H1 (cell line): ENCODE data around the gene ADA. TPM values are rescaled to one million over a fixed set of nuclear protein-coding genes. Genes with fewer than 3 reads are reported as not detected.

Experiments used
- CTCF ChIA-PET: fragments of 300-600 bp; sonication (Branson Sonifier 250); formaldehyde crosslinking; loops from one replicate; lab custom pipeline; 2021; ENCODE audit not compliant: partially characterized antibody; lab: Charles Lee
- POLR2A ChIA-PET: fragments of 300-600 bp; sonication (Branson Sonifier 250); formaldehyde crosslinking; loops from one replicate; lab custom pipeline; 2021; ENCODE audit warnings: inconsistent platforms; ENCODE audit not compliant: partially characterized antibody; lab: Charles Lee
- DNase-seq, 2 experiments: peaks; one replicate each; pipeline versions ENCODE4 v3.0.0 to v3.0.0-alpha.2; 2010 to 2022; ENCODE audit warnings: low spot score in 2 of 2, low read depth in 1 of 2, mixed read lengths in 1 of 2
- FAIRE-seq: peaks from 2 replicates; lab custom pipeline; 2011; peaks lifted over from hg19 to GRCh38; lab: Jason Lieb, UNC
- H2AFZ ChIP-seq: 2 replicates; pipeline ENCODE4 v1.8.1; 2012; ENCODE audit warnings: low read length, inconsistent platforms
- H2AK5ac ChIP-seq: 2 replicates; pipeline ENCODE4 v1.6.1; 2013; ENCODE audit warnings: low read depth, low read length
- H2BK120ac ChIP-seq: replicated peaks from 2 replicates; pipeline ENCODE3; 2013; ENCODE audit warnings: low read depth, low read length, inconsistent platforms
- H2BK12ac ChIP-seq: 2 replicates; pipeline ENCODE4 v1.6.1; 2013; ENCODE audit warnings: low read depth, low read length
- H2BK15ac ChIP-seq: 2 replicates; pipeline ENCODE4 v1.6.1; 2013; ENCODE audit warnings: low read length
- H2BK20ac ChIP-seq: 2 replicates; pipeline ENCODE4 v1.6.1; 2013; ENCODE audit warnings: low read length
- H2BK5ac ChIP-seq: 2 replicates; pipeline ENCODE4 v1.6.1; 2013; ENCODE audit warnings: low read depth, low read length
- H3K14ac ChIP-seq: 2 replicates; pipeline ENCODE4 v1.6.1; 2013; ENCODE audit warnings: inconsistent platforms; ENCODE audit not compliant: insufficient read length
- H3K18ac ChIP-seq: 2 replicates; pipeline ENCODE4 v1.6.1; 2013; ENCODE audit warnings: low read length; ENCODE audit errors: extremely low read depth
- H3K23ac ChIP-seq: 2 replicates; pipeline ENCODE4 v1.6.1; 2013; ENCODE audit warnings: inconsistent platforms; ENCODE audit not compliant: insufficient read length
- H3K23me2 ChIP-seq: 2 replicates; pipeline ENCODE4 v1.6.1; 2013; ENCODE audit warnings: low read depth, low read length
- H3K27ac ChIP-seq: 2 replicates; pipeline ENCODE4 v1.6.1; 2011; ENCODE audit warnings: low read depth, low read length, inconsistent platforms
- H3K27me3 ChIP-seq, 4 experiments: replicated peaks in 1 of 4; 1 replicate in 1 of 4; 2 replicates in 3 of 4; pipeline versions ENCODE4 v1.6.1 to v1.8.1; 2011 to 2013; ENCODE audit warnings: low read length in 3 of 4, mild to moderate bottlenecking in 3 of 4, inconsistent platforms in 2 of 4, mixed read lengths in 2 of 4, moderate library complexity in 1 of 4; ENCODE audit not compliant: control insufficient read depth in 3 of 4, insufficient read depth in 3 of 4; ENCODE audit errors: extremely low read depth in 1 of 4
- H3K36me3 ChIP-seq, 4 experiments: 2 replicates each; pipeline versions ENCODE4 v1.6.1 to v1.8.1; 2011 to 2013; ENCODE audit warnings: mild to moderate bottlenecking in 4 of 4, low read length in 3 of 4, moderate library complexity in 2 of 4, control low read depth in 1 of 4, inconsistent platforms in 1 of 4; ENCODE audit not compliant: insufficient read depth in 4 of 4, control insufficient read depth in 2 of 4
- H3K4ac ChIP-seq: replicated peaks from 2 replicates; pipeline ENCODE3; 2013; ENCODE audit warnings: low read length, low read depth, mixed read lengths, inconsistent platforms; ENCODE audit not compliant: insufficient read length
- H3K4me1 ChIP-seq, 4 experiments: replicated peaks in 1 of 4; 1 replicate in 1 of 4; 2 replicates in 3 of 4; pipeline versions ENCODE4 v1.6.1 to v1.8.1; 2011 to 2013; ENCODE audit warnings: low read length in 3 of 4, inconsistent platforms in 2 of 4, mixed read lengths in 1 of 4; ENCODE audit not compliant: insufficient read depth in 4 of 4, control insufficient read depth in 3 of 4
- H3K4me2 ChIP-seq, 2 experiments: 2 replicates each; pipeline versions ENCODE4 v1.6.1 to v1.8.1; 2011 to 2013; ENCODE audit warnings: low read depth in 2 of 2, low read length in 2 of 2, control low read depth in 1 of 2, inconsistent platforms in 1 of 2, mild to moderate bottlenecking in 1 of 2; ENCODE audit not compliant: insufficient read depth in 1 of 2
- H3K4me3 ChIP-seq, 4 experiments: fragments of 200-600, 300-600 bp in 1 of 4; sonication (generic), shearing (Covaris generic), sonication (Bioruptor Twin) in 1 of 4; 2 replicates each; pipeline versions ENCODE4 v1.5.1 to v1.8.1; 2011 to 2016; ENCODE audit warnings: low read length in 4 of 4, low read depth in 3 of 4, control low read depth in 2 of 4, inconsistent platforms in 2 of 4, mild to moderate bottlenecking in 2 of 4, mixed read lengths in 1 of 4, moderate library complexity in 1 of 4; ENCODE audit not compliant: insufficient read depth in 2 of 4; ENCODE audit errors: extremely low read depth in 1 of 4
- H3K56ac ChIP-seq: replicated peaks from 2 replicates; pipeline ENCODE3; 2013; ENCODE audit warnings: low read depth, mild to moderate bottlenecking, mixed read lengths, low read length, inconsistent platforms; ENCODE audit not compliant: insufficient read length
- H3K79me1 ChIP-seq: 2 replicates; pipeline ENCODE4 v1.6.1; 2013; ENCODE audit warnings: low read depth, low read length, control low read depth
- H3K79me2 ChIP-seq, 2 experiments: 2 replicates each; pipeline versions ENCODE4 v1.6.1 to v1.8.1; 2012 to 2013; ENCODE audit warnings: low read length in 2 of 2, mild to moderate bottlenecking in 2 of 2, inconsistent platforms in 1 of 2; ENCODE audit not compliant: insufficient read depth in 2 of 2, control insufficient read depth in 1 of 2
- H3K9ac ChIP-seq, 4 experiments: replicated peaks in 1 of 4; 1 replicate in 1 of 4; 2 replicates in 3 of 4; pipeline versions ENCODE4 v1.6.1 to v1.8.1; 2011 to 2013; ENCODE audit warnings: low read depth in 3 of 4, low read length in 3 of 4, control low read depth in 2 of 4, mild to moderate bottlenecking in 2 of 4, moderate library complexity in 2 of 4, inconsistent platforms in 1 of 4; ENCODE audit errors: extremely low read depth in 1 of 4
- H3K9me3 ChIP-seq, 2 experiments: 2 replicates each; pipeline versions ENCODE4 v1.6.1 to v1.8.1; 2012 to 2013; ENCODE audit warnings: mild to moderate bottlenecking in 2 of 2, moderate library complexity in 2 of 2, control low read depth in 1 of 2, inconsistent platforms in 1 of 2, low read depth in 1 of 2, low read length in 1 of 2, mixed read lengths in 1 of 2; ENCODE audit not compliant: insufficient read depth in 2 of 2
- H4K20me1 ChIP-seq, 2 experiments: replicated peaks in 1 of 2; 2 replicates each; pipeline versions ENCODE3 to v1.8.1; 2011 to 2013; ENCODE audit warnings: inconsistent platforms in 2 of 2, low read length in 2 of 2, mild to moderate bottlenecking in 1 of 2; ENCODE audit not compliant: insufficient read depth in 2 of 2, control insufficient read depth in 1 of 2
- H4K5ac ChIP-seq: 2 replicates; pipeline ENCODE4 v1.6.1; 2013; ENCODE audit warnings: low read length, low read depth, mixed read lengths, inconsistent platforms; ENCODE audit not compliant: insufficient read length
- H4K8ac ChIP-seq: 2 replicates; pipeline ENCODE4 v1.8.0; 2013; ENCODE audit warnings: mild to moderate bottlenecking, moderate library complexity, low read length, inconsistent platforms; ENCODE audit not compliant: insufficient read depth; ENCODE audit errors: extremely low read depth
- H4K91ac ChIP-seq: replicated peaks from 2 replicates; pipeline ENCODE3; 2013; ENCODE audit warnings: low read length, mixed read lengths, inconsistent platforms; ENCODE audit not compliant: insufficient read length
- WGBS, 2 experiments: shearing (Covaris generic) in 1 of 2; methylation state at CpG; one replicate each; pipeline versions ENCODE4 v1.1.6 to v1.1.7; 2013 to 2015; ENCODE audit warnings: low lambda C conversion rate in 2 of 2, mixed read lengths in 2 of 2, inconsistent platforms in 1 of 2, low coverage in 1 of 2, missing lambda C conversion rate in 1 of 2; ENCODE audit not compliant: insufficient replicate concordance in 2 of 2, insufficient coverage in 1 of 2, insufficient read length in 1 of 2; ENCODE audit errors: extremely low coverage in 1 of 2, missing lambda C conversion rate in 1 of 2; 5-methylcytosine and 5-hydroxymethylcytosine counted together
- polyA plus RNA-seq, 7 experiments: library from polyadenylated mRNA; depleted of rRNA in 3 of 7; stranded (reverse) in 5 of 7; unstranded in 2 of 7; fragments of >200 nt in 5 of 7; fragments of 200-250 nt in 2 of 7; gene quantifications; 1 replicate in 5 of 7; 2 replicates in 1 of 7; 4 replicates in 1 of 7; pipeline versions ENCODE4 v1.2.1 to v1.2.3, GENCODE V29; 2011 to 2013; ENCODE audit warnings: missing spikeins in 2 of 7, mixed read lengths in 2 of 7
- total RNA-seq: library from RNA; stranded (reverse); fragmentation: NEBNext Ultra II Directional; extraction: Animal tissue kit (Norgen Biotek cat#: 25700); gene quantifications from 2 replicates; pipeline ENCODE4 v1.2.1, GENCODE V29; 2021

ADA gene
- total and polyA plus RNA-seq, 2 of the 8 experiments (the other 6 are each of a cell fraction or from before 2014, with no cell fraction given): 19.9 to 32.8 TPM

- no peak overlapping the region; the same call in 1 of the 2 replicates for H2BK20ac ChIP-seq
- no peaks in the 10 kb centered on the region for H3K23me2 ChIP-seq
- no peaks in the 10 kb centered on the region for H4K20me1 ChIP-seq
- H2BK120ac ChIP-seq: no peak overlapping the region
- H3K4ac ChIP-seq: no peak overlapping the region
- DNase-seq: no peak
- no peak overlapping the region for H3K14ac ChIP-seq
- H3K18ac ChIP-seq: no peak overlapping the region
- no peak overlapping the region for H3K4me2 ChIP-seq
- H3K36me3 ChIP-seq: no peaks in the 10 kb centered on the region
- H2BK12ac ChIP-seq: no peak overlapping the region
- no peak overlapping the region for H4K5ac ChIP-seq
- H2AK5ac ChIP-seq: no peak overlapping the region
- 80% methylated on average over 3 of the region's 3 CpGs; no CpG with 5 or more reads in 1 of the 2 experiments for WGBS, 2 experiments
- H4K8ac ChIP-seq: no peak overlapping the region
- H3K4me1 ChIP-seq: peaks cover 2 to 14% (median 10%) of the 10 kb centered on the region in 4 experiments
- no peak overlapping the region for H2BK15ac ChIP-seq
- H2BK5ac ChIP-seq: no peak overlapping the region
- no peak overlapping the region for H3K27ac ChIP-seq
- no peak overlapping the region for H2AFZ ChIP-seq
- H3K56ac ChIP-seq: no peak overlapping the region
- ChIA-PET POLR2A (interaction anchor here (1.2 kb wide), 1 partner anchor 19 kb away, joined by 3 read pairs; no protein-coding TSS in a partner anchor), CTCF (interaction anchor here (0.7 to 1.4 kb wide), 5 partner anchors 13 to 309 kb away, joined by 3 to 8 read pairs (median 4); no protein-coding TSS in a partner anchor)
- no peaks in the 10 kb centered on the region for H3K79me1 ChIP-seq
- no peak overlapping the region for H3K4me3 ChIP-seq
- H3K9me3 ChIP-seq: no peaks in the 10 kb centered on the region
- FAIRE-seq: no peak
- no peaks in the 10 kb centered on the region for H3K27me3 ChIP-seq
- no peak overlapping the region for H3K9ac ChIP-seq
- H4K91ac ChIP-seq: no peak overlapping the region
- H3K79me2 ChIP-seq: no peaks in the 10 kb centered on the region
- no peak overlapping the region for H3K23ac ChIP-seq
These were observed 46.9 kb upstream of the ADA start for GRCh38 chr20:44698351-44698750.
